ENCODE results near the gene ST8SIA6. TPM values are rescaled to one million over a fixed set of nuclear protein-coding genes. Genes with fewer than 3 reads are reported as not detected.

ST8SIA6 gene
- total and polyA plus RNA-seq, 9 of the 15 experiments (the other 6 are each of a cell fraction or from before 2014, with no cell fraction given) = 0.69 to 6.7 (median 5.0) TPM

GRCh38 chr10:17425584-17426262 lies 28.7 kb downstream of the ST8SIA6 start (continued):
- TF ChIP-seq PYGO2 (tag; IDR thresholded peaks at IDR 0.05) = peak; percentile 89
- TF ChIP-seq ZBTB8A (IDR thresholded peaks at IDR 0.05; ENCODE audit: partially characterized antibody) = no peak
- TF ChIP-seq CHD4 (IDR thresholded peaks at IDR 0.05; ENCODE audit: insufficient read depth, insufficient replicate concordance, low read depth, low read length, poor library complexity, severe bottlenecking) = no peak
- TF ChIP-seq CHAMP1 (IDR thresholded peaks at IDR 0.05) = peak; percentile 98
- peak; percentile 25; the same call in 1 of the 2 replicates for TF ChIP-seq ZBTB12 (CRISPR knock-in tag; IDR thresholded peaks at IDR 0.05)
- TF ChIP-seq PRMT5 (CRISPR knock-in tag; IDR thresholded peaks at IDR 0.05) = no peak
- no peak for TF ChIP-seq CEBPG (CRISPR knock-in tag; IDR thresholded peaks at IDR 0.05)
- TF ChIP-seq CEBPG (tag; conservative IDR thresholded peaks at IDR 0.05 in 1 of 2, IDR thresholded peaks at IDR 0.05 in 1 of 2) = no peak
- peak in 1 of 2 experiments; percentile 74; a peak in 1 of 4 replicates for TF ChIP-seq ZNF318 (IDR thresholded peaks at IDR 0.05; ENCODE audit: borderline replicate concordance in 1 of 2, low read depth in 1 of 2)
- no peak for TF ChIP-seq GTF2A2 (tag; IDR thresholded peaks at IDR 0.05)
- peak; percentile 53 for TF ChIP-seq GABPB1 (CRISPR knock-in tag; IDR thresholded peaks at IDR 0.05)
- TF ChIP-seq CC2D1A (IDR thresholded peaks at IDR 0.05) = peak; percentile 99
- no peak for TF ChIP-seq CREB3 (tag; conservative IDR thresholded peaks at IDR 0.05; ENCODE audit: low read depth)
- no peak for TF ChIP-seq E2F3 (CRISPR knock-in tag; IDR thresholded peaks at IDR 0.05)

Data from K562 (cell line).